DOHH2 (cell line): ENCODE data around the gene IL10RA.

Experiments used
- CTCF ChIP-seq: fragments of 200-600 bp; sonication (generic); IDR thresholded peaks from one replicate; pipeline ENCODE4 v1.5.1; 2014; ENCODE audit warnings: antibody characterized with exemption, mild to moderate bottlenecking, low read depth, low read length; ENCODE audit not compliant: poor library complexity, severe bottlenecking
- EZH2phosphoT487 ChIP-seq: fragments of 200-600 bp; sonication (generic); IDR thresholded peaks from 2 replicates; pipeline ENCODE4 v1.6.1; 2017; ENCODE audit warnings: borderline replicate concordance, mild to moderate bottlenecking, antibody characterized with exemption, low read length, moderate library complexity, mixed read lengths

- TF ChIP-seq CTCF = no peak
- TF ChIP-seq EZH2phosphoT487 = no peak
Measured at GRCh38 chr11:117995472-117995871, 9.3 kb downstream of the IL10RA start.
